IMR-90 (cell line): Measurements from ENCODE around the gene POLR3E. TPM values are rescaled to one million over a fixed set of nuclear protein-coding genes. Genes with fewer than 3 reads are reported as not detected.

ENCODE experiments used
- ATAC-seq: fragments of 200-7000 bp; cut with Tn5 transposase; 2 replicates; pipeline ENCODE4 v1.9.1; 2020; ENCODE audit warnings: low read depth, mild to moderate bottlenecking, moderate library complexity
- BruUV-seq: library from RNA; stranded (reverse); fragments of 400-500 nt; replicated peaks from 2 replicates; lab custom pipeline; 2021; lab: Mats Ljungman, UMichigan
- CTCF ChIA-PET: fragments of 300-600 bp; formaldehyde crosslinking; extraction: SDS; loops from one replicate; lab custom pipeline; 2021; ENCODE audit warnings: antibody characterized with exemption; lab: Yijun Ruan, JAX
- POLR2A ChIA-PET: fragments of 300-600 bp; sonication (Branson Sonifier 250); formaldehyde crosslinking; loops from one replicate; lab custom pipeline; 2022; ENCODE audit warnings: antibody characterized with exemption; ENCODE audit not compliant: unreplicated experiment; lab: Charles Lee
- DNase-seq: peaks from one replicate; pipeline ENCODE4 v3.0.0; 2013
- H2AFZ ChIP-seq: replicated peaks from 2 replicates; pipeline ENCODE3; 2013; ENCODE audit warnings: low read length, mild to moderate bottlenecking; ENCODE audit not compliant: poor library complexity
- H2AK5ac ChIP-seq: 2 replicates; pipeline ENCODE4 v1.6.1; 2013; ENCODE audit warnings: low read depth, low read length, inconsistent platforms
- H2AK9ac ChIP-seq: replicated peaks from 2 replicates; pipeline ENCODE3; 2013; ENCODE audit warnings: mild to moderate bottlenecking, low read depth, low read length, moderate library complexity; ENCODE audit not compliant: poor library complexity
- H2BK120ac ChIP-seq: 2 replicates; pipeline ENCODE4 v1.6.1; 2013; ENCODE audit warnings: low read depth, low read length, inconsistent platforms
- H2BK15ac ChIP-seq: 3 replicates; pipeline ENCODE4 v1.6.1; 2013; ENCODE audit warnings: low read depth, low read length, inconsistent platforms
- H2BK20ac ChIP-seq: 2 replicates; pipeline ENCODE4 v1.6.1; 2013; ENCODE audit warnings: low read depth, mild to moderate bottlenecking, inconsistent platforms, low read length, moderate library complexity
- H2BK5ac ChIP-seq: 2 replicates; pipeline ENCODE4 v1.6.1; 2013; ENCODE audit warnings: mild to moderate bottlenecking, low read depth, low read length, inconsistent platforms; ENCODE audit not compliant: poor library complexity, severe bottlenecking
- H3K14ac ChIP-seq: replicated peaks from 2 replicates; pipeline ENCODE4 v1.6.1; 2013; ENCODE audit warnings: low read depth, low read length, inconsistent platforms
- H3K18ac ChIP-seq: 2 replicates; pipeline ENCODE4 v1.6.1; 2013; ENCODE audit warnings: low read depth, low read length, control low read depth
- H3K23ac ChIP-seq: 2 replicates; pipeline ENCODE4 v1.6.1; 2013; ENCODE audit warnings: low read depth, low read length, inconsistent platforms
- H3K27ac ChIP-seq: 2 replicates; pipeline ENCODE4 v1.5.1; 2013; ENCODE audit warnings: mild to moderate bottlenecking, control low read depth, low read length; ENCODE audit not compliant: insufficient read depth
- H3K27me3 ChIP-seq: 2 replicates; pipeline ENCODE4 v1.6.1; 2013; ENCODE audit warnings: low read length; ENCODE audit not compliant: control insufficient read depth, insufficient read depth
- H3K36me3 ChIP-seq: 2 replicates; pipeline ENCODE4 v1.6.1; 2013; ENCODE audit warnings: low read length, mixed read lengths; ENCODE audit not compliant: control insufficient read depth, insufficient read depth
- H3K4ac ChIP-seq: 2 replicates; pipeline ENCODE4 v1.6.1; 2013; ENCODE audit warnings: low read depth, low read length, inconsistent platforms
- H3K4me1 ChIP-seq: 2 replicates; pipeline ENCODE4 v1.6.1; 2013; ENCODE audit warnings: low read length, mixed read lengths; ENCODE audit not compliant: control insufficient read depth, insufficient read depth
- H3K4me2 ChIP-seq: 2 replicates; pipeline ENCODE4 v1.6.1; 2013; ENCODE audit warnings: low read depth, mild to moderate bottlenecking, control low read depth, low read length, moderate library complexity
- H3K4me3 ChIP-seq: 2 replicates; pipeline ENCODE4 v1.5.1; 2013; ENCODE audit warnings: low read depth, mild to moderate bottlenecking, control low read depth, low read length, moderate library complexity; ENCODE audit not compliant: insufficient read depth
- H3K56ac ChIP-seq: 2 replicates; pipeline ENCODE4 v1.6.1; 2013; ENCODE audit warnings: low read length, inconsistent platforms; ENCODE audit not compliant: insufficient read depth; ENCODE audit errors: extremely low read depth
- H3K79me1 ChIP-seq, 2 experiments: 2 replicates each; pipeline ENCODE4 v1.6.1; 2013; ENCODE audit warnings: low read length in 2 of 2, inconsistent platforms in 1 of 2, low read depth in 1 of 2
- H3K9ac ChIP-seq: 2 replicates; pipeline ENCODE4 v1.6.1; 2013; ENCODE audit warnings: low read depth, low read length, control low read depth
- H3K9me1 ChIP-seq: 2 replicates; pipeline ENCODE4 v1.6.1; 2013; ENCODE audit warnings: low read length, inconsistent platforms; ENCODE audit not compliant: insufficient read depth
- H3K9me3 ChIP-seq: 2 replicates; pipeline ENCODE4 v1.6.1; 2013; ENCODE audit warnings: low read length; ENCODE audit not compliant: control insufficient read depth, insufficient read depth
- H4K20me1 ChIP-seq: 2 replicates; pipeline ENCODE4 v1.6.1; 2013; ENCODE audit warnings: low read length, inconsistent platforms; ENCODE audit not compliant: insufficient read depth
- H4K5ac ChIP-seq: 2 replicates; pipeline ENCODE4 v1.6.1; 2013; ENCODE audit warnings: mild to moderate bottlenecking, low read depth, low read length, control low read depth
- H4K8ac ChIP-seq, 2 experiments: 2 replicates each; pipeline ENCODE4 v1.6.1; 2013; ENCODE audit warnings: low read depth in 2 of 2, low read length in 2 of 2, control low read depth in 1 of 2, inconsistent platforms in 1 of 2
- H4K91ac ChIP-seq: 2 replicates; pipeline ENCODE4 v1.6.1; 2013; ENCODE audit warnings: low read depth, low read length, inconsistent platforms; ENCODE audit not compliant: insufficient read depth
- BHLHE40 ChIP-seq: fragments of 150-350 bp; IDR thresholded peaks from 2 replicates; pipeline ENCODE4 v1.6.1; 2016; ENCODE audit warnings: mild to moderate bottlenecking, low read depth, low read length
- CEBPB ChIP-seq: IDR thresholded peaks from 2 replicates; pipeline ENCODE4 v1.6.1; 2012; ENCODE audit warnings: low read depth, low read length, improper control_type of control experiment
- CHD1 ChIP-seq: IDR thresholded peaks from 2 replicates; pipeline ENCODE4 v1.6.1; 2012; ENCODE audit warnings: low read depth, low read length, improper control_type of control experiment
- ELK1 ChIP-seq: fragments of 150-350 bp; IDR thresholded peaks from 2 replicates; pipeline ENCODE4 v1.6.1; 2016; ENCODE audit warnings: low read depth, mild to moderate bottlenecking, low read length, moderate library complexity, borderline replicate concordance
- FOS ChIP-seq: fragments of 150-350 bp; IDR thresholded peaks from 2 replicates; pipeline ENCODE4 v1.6.1; 2016; ENCODE audit warnings: low read depth, low read length
- MAFK ChIP-seq: IDR thresholded peaks from 2 replicates; pipeline ENCODE4 v1.6.1; 2012; ENCODE audit warnings: low read depth, low read length, improper control_type of control experiment
- MAZ ChIP-seq: IDR thresholded peaks from 2 replicates; pipeline ENCODE4 v1.6.1; 2012; ENCODE audit warnings: low read depth, mild to moderate bottlenecking, low read length, improper control_type of control experiment, moderate library complexity, borderline replicate concordance
- MXI1 ChIP-seq: IDR thresholded peaks from 2 replicates; pipeline ENCODE4 v1.6.1; 2012; ENCODE audit warnings: low read depth, mild to moderate bottlenecking, low read length, moderate library complexity, borderline replicate concordance
- NFE2L2 ChIP-seq: fragments of 150-350 bp; IDR thresholded peaks from 2 replicates; pipeline ENCODE4 v1.6.1; 2016; ENCODE audit warnings: low read depth, mild to moderate bottlenecking, low read length
- POLR2A ChIP-seq: IDR thresholded peaks from 2 replicates; pipeline ENCODE4 v1.6.1; 2012; ENCODE audit warnings: mild to moderate bottlenecking, low read depth, low read length
- RAD21 ChIP-seq: IDR thresholded peaks from 2 replicates; pipeline ENCODE4 v1.6.1; 2012; ENCODE audit warnings: low read length, improper control_type of control experiment
- RCOR1 ChIP-seq: IDR thresholded peaks from 2 replicates; pipeline ENCODE4 v1.6.1; 2012; ENCODE audit warnings: mild to moderate bottlenecking, low read length, improper control_type of control experiment; ENCODE audit not compliant: insufficient replicate concordance
- RFX5 ChIP-seq: IDR thresholded peaks from 2 replicates; pipeline ENCODE4 v1.8.0; 2012; ENCODE audit warnings: low read depth, mild to moderate bottlenecking, low read length, moderate library complexity
- SMC3 ChIP-seq: fragments of 150-350 bp; IDR thresholded peaks from 2 replicates; pipeline ENCODE4 v1.6.1; 2016; ENCODE audit warnings: low read depth, mild to moderate bottlenecking, antibody characterized with exemption, low read length, moderate library complexity
- USF2 ChIP-seq: fragments of 150-350 bp; IDR thresholded peaks from 2 replicates; pipeline ENCODE4 v1.6.1; 2017; ENCODE audit warnings: mild to moderate bottlenecking, antibody characterized with exemption, low read length, low read depth
- WGBS, 2 experiments: methylation state at CpG; one replicate each; pipeline versions ENCODE4 v1.1.5 to v1.1.7; 2013; ENCODE audit warnings: missing lambda C conversion rate in 2 of 2; ENCODE audit not compliant: insufficient read length in 1 of 2; ENCODE audit errors: extremely low coverage in 2 of 2; 5-methylcytosine and 5-hydroxymethylcytosine counted together
- dilution Hi-C: fragments of 300-500 bp; cut with HindIII; formaldehyde crosslinking; loops from one replicate; pipeline ENCODE4 v1.14.3; 2018; ENCODE audit warnings: low sequenced_read_pairs; ENCODE audit not compliant: unreplicated experiment
- in situ Hi-C: fragments of 300-500 bp; cut with MboI; formaldehyde crosslinking; loops from 3 replicates; pipeline ENCODE4 v1.14.3; 2019; ENCODE audit warnings: low sequenced_read_pairs, inconsistent platforms, mixed read lengths
- intact Hi-C: fragments of 100-400 bp; cut with micrococcal nuclease; formaldehyde crosslinking; loops from 2 replicates; pipeline ENCODE4 v1.10.0; 2022
- polyA plus RNA-seq, 3 experiments: library from polyadenylated mRNA; depleted of rRNA; stranded (reverse); fragments of >200 nt; gene quantifications; 2 replicates each; pipeline ENCODE4 v1.2.3, GENCODE V29; 2012; ENCODE audit warnings: low replicate concordance in 1 of 3
- total RNA-seq: library from RNA; depleted of rRNA; stranded (reverse); fragments of >200 nt; gene quantifications from 2 replicates; pipeline ENCODE4 v1.2.3, GENCODE V29; 2012

Gene POLR3E
- total and polyA plus RNA-seq, 2 of the 4 experiments (the other 2 are of a cell fraction) = 19.9 to 46.0 TPM

GRCh38 chr16:22278441-22279230, 18.6 kb upstream of the POLR3E start (continued):
- no peak for TF ChIP-seq RAD21

GRCh38 chr16:22282254-22282892, 14.8 kb upstream of the POLR3E start:
- Histone ChIP-seq H2BK15ac (no peak overlapping the region), H2AFZ (no peak overlapping the region), H2AK5ac (no peak overlapping the region), H3K27ac (no peak overlapping the region), H3K79me1 (no peaks in the 10 kb centered on the region), H3K4ac (no peak overlapping the region), H4K20me1 (no peaks in the 10 kb centered on the region), H3K4me3 (no peak overlapping the region), H2BK120ac (no peak overlapping the region), H3K9me1 (peaks cover 3% of the 10 kb centered on the region; the same call in 1 of the 2 replicates), H3K18ac (no peak overlapping the region), H2BK5ac (no peak overlapping the region), H4K91ac (no peak overlapping the region), H3K23ac (no peak overlapping the region), H2BK20ac (no peak overlapping the region), H4K8ac (no peak overlapping the region), H2AK9ac (no peak overlapping the region), H3K9ac (no peak overlapping the region), H3K4me1 (peaks cover 3% of the 10 kb centered on the region; the same call in 1 of the 2 replicates), H3K36me3 (peaks cover 30% of the 10 kb centered on the region), H3K56ac (no peak overlapping the region), H3K9me3 (0 out of 2 replicates have a peak, but pooled peaks cover 2% of the 10 kb centered on the region), H3K4me2 (no peak overlapping the region), H4K5ac (no peak overlapping the region), H3K14ac (no peak overlapping the region), H3K27me3 (no peaks in the 10 kb centered on the region)
- ChIA-PET POLR2A (no interaction called here), CTCF (interaction anchor here (0.6 to 1.0 kb wide), 2 partner anchors 18 to 60 kb away, joined by 3 to 5 read pairs; no protein-coding TSS in a partner anchor)
- no TSS peak for BruUV-seq
- 90% methylated on average over 2 of the region's 5 CpGs; no CpG with 5 or more reads in 1 of the 2 experiments for WGBS, 2 experiments
- TF ChIP-seq RFX5 (no peak), SMC3 (no peak), RCOR1 (no peak), FOS (no peak), MAFK (no peak), MXI1 (no peak), CEBPB (no peak), BHLHE40 (no peak), RAD21 (no peak), CHD1 (no peak), POLR2A (no peak), NFE2L2 (no peak), MAZ (no peak), ELK1 (no peak), USF2 (no peak)
- DNase-seq = no peak
- intact Hi-C loops = no loop called here
- dilution Hi-C loops = no loop called here
- ATAC-seq = no peak
- in situ Hi-C loops = no loop called here
